Measurements from ENCODE around the gene CHDH.
A peak's percentile ranks its signal among the peaks of the same experiment; 100 is the strongest.

CHDH gene

DNA sequence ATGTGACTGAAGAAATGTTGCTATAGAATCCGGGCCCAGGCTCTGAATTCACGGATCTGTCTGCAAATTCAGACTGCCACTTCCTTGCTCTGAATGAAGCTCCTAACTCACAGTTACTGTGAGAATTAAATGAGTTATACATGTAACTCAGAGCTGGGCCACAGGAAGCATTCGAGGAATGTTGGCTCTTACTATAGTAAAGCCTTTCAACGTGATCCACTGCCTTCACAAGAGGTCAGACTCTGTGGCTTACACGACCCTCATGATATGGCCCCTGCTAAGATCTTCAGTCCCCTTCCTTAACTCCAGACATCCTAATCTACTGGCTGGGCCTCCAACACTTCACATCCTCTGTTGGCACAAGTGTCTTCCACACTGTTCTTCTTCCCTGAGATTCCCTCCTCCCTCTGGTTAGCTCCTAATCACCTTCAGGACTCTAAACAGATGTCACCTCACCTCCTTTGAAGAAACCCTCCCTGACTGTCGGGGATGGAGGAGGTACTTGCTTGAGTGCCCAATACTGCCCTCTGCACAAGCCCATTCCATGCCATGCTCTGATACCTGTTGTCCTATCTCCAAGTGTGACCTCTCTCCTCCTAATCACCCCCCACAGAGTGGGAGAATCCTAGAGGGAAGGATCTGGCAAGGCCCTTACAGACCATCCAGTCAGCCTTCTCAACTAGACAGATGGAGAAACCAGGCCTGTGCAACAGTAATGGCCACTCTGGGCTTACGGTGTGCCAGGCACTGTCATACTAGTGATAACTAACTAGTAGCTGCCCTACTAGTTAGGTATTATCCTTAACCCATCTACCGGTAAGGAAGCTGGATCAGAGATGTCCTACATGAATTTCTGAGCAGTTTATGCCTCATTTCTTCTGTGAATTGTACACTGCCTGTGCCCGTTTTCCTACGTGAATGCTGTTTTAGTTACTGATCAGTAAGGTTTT, 34.5 kb upstream of the CHDH start:
- WGBS (ENCODE audit: extremely low coverage, insufficient coverage, low lambda C conversion rate) = no CpG with 5 or more reads among the region's 10 CpGs
- Histone ChIP-seq H3K27ac (ENCODE audit: low read depth, low read length) (no peak overlapping the region), H2AK5ac (ENCODE audit: low read length) (no peak overlapping the region), H3K27me3 (ENCODE audit: insufficient read depth, low read length, poor library complexity) (no peaks in the 10 kb centered on the region), H3K4ac (ENCODE audit: low read depth, low read length) (no peak overlapping the region), H3K4me3 (ENCODE audit: low read length) (peak overlapping the region; percentile 78), H3K4me1 (ENCODE audit: control insufficient read depth, low read depth, low read length) (peaks cover 9% of the 10 kb centered on the region), H3K79me1 (ENCODE audit: low read length) (peaks cover 6% of the 10 kb centered on the region), H3K79me2 (ENCODE audit: control insufficient read depth, insufficient read depth, low read length) (peaks cover 2% of the 10 kb centered on the region), H3K23ac (ENCODE audit: low read length) (no peak overlapping the region), H4K8ac (ENCODE audit: low read depth, low read length) (no peak overlapping the region), H3K36me3 (ENCODE audit: control insufficient read depth, insufficient read depth, low read length) (peaks cover 1% of the 10 kb centered on the region), H2BK5ac (ENCODE audit: low read length) (no peak overlapping the region), H3K56ac (ENCODE audit: low read length) (peak overlapping the region; percentile 98), H3K4me2 (ENCODE audit: low read length) (peak overlapping the region; percentile 21), H2BK15ac (replicated peaks; ENCODE audit: low read depth) (no peak overlapping the region), H4K5ac (ENCODE audit: low read length) (no peak overlapping the region), H3K9ac (ENCODE audit: low read length) (peak overlapping the region; percentile 96), H2BK120ac (ENCODE audit: low read depth, low read length) (no peak overlapping the region), H3K18ac (ENCODE audit: low read length) (no peak overlapping the region)
- peak; percentile 73 for DNase-seq

DNA sequence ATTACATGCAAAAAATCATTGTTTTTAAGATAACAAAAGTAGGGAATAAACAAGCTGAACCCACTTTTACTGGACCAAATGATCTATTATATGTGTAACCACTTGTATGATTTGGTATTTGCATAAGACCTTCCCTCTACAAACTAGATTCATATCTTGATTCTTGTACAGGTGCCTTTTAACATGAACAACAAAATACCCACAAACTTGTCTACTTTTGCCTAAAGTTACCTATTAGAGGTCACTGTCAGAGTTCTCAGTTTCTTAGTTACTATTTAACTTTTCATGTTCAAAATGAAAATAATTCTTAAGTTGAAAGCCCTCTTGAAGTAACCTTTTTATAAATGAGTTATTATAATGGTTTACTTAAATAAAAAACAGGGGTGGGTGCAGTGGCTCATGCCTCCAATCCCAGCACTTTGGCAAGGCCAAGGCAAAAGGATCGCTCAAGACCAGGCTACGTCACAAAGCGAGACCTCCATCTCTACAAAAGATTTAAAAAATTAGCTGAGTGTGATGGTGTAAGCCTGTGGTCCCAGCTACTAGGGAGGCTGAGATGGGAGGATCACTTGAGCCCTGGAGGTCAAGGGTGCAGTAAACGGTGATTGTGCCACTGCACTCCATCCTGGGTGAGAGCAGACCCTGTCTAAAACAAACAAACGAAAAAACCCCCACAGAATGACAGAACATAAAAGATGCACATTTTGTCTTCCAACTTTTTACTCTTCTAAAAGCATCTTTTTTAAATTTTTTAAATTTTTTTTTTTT, 19.7 kb upstream of the CHDH start:
- no peak overlapping the region for H3K27ac ChIP-seq (ENCODE audit: low read depth, low read length)
- no peaks in the 10 kb centered on the region for H3K79me1 ChIP-seq (ENCODE audit: low read length)
- H3K36me3 ChIP-seq (ENCODE audit: control insufficient read depth, insufficient read depth, low read length) = peaks cover 10% of the 10 kb centered on the region
- no peak overlapping the region for H2AK5ac ChIP-seq (ENCODE audit: low read length)
- H3K4me3 ChIP-seq (ENCODE audit: low read length) = no peak overlapping the region
- no peak overlapping the region for H2BK15ac ChIP-seq (replicated peaks; ENCODE audit: low read depth)
- no peak overlapping the region for H2BK120ac ChIP-seq (ENCODE audit: low read depth, low read length)
- no peak overlapping the region for H3K4ac ChIP-seq (ENCODE audit: low read depth, low read length)
- H3K18ac ChIP-seq (ENCODE audit: low read length) = no peak overlapping the region
- no CpG with 5 or more reads among the region's 5 CpGs for WGBS (ENCODE audit: extremely low coverage, insufficient coverage, low lambda C conversion rate)
- H3K56ac ChIP-seq (ENCODE audit: low read length) = no peak overlapping the region
- no peak overlapping the region for H4K8ac ChIP-seq (ENCODE audit: low read depth, low read length)
- no peaks in the 10 kb centered on the region for H3K79me2 ChIP-seq (ENCODE audit: control insufficient read depth, insufficient read depth, low read length)
- no peaks in the 10 kb centered on the region for H3K27me3 ChIP-seq (ENCODE audit: insufficient read depth, low read length, poor library complexity)
- H2BK5ac ChIP-seq (ENCODE audit: low read length) = no peak overlapping the region
- H3K23ac ChIP-seq (ENCODE audit: low read length) = no peak overlapping the region
- no peak overlapping the region for H3K4me2 ChIP-seq (ENCODE audit: low read length)
- H4K5ac ChIP-seq (ENCODE audit: low read length) = no peak overlapping the region
- no peak for DNase-seq
- H3K9ac ChIP-seq (ENCODE audit: low read length) = no peak overlapping the region
- no peaks in the 10 kb centered on the region for H3K4me1 ChIP-seq (ENCODE audit: control insufficient read depth, low read depth, low read length)

DNA sequence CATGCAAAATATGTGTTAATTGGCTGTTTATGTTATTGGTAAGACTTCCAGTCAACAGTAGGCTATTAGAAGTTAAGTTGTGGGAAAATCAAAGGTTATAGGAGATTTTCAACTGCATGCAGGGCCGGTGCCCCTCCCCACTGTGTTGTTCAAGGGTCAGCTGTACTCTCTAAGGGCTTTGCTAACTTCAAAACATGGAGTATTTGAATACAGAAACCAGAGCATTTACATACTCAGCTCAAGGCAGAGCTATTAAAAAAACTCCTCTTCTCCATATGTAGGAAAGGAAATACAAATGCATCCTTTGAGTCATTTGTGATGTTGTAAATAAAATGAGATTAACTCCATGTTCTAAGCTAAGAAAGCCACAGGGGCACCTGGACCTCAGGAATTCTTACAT, 16.9 kb upstream of the CHDH start:
- Histone ChIP-seq H3K56ac (ENCODE audit: low read length) (no peak overlapping the region), H3K18ac (ENCODE audit: low read length) (no peak overlapping the region), H3K36me3 (ENCODE audit: control insufficient read depth, insufficient read depth, low read length) (peaks cover 3% of the 10 kb centered on the region), H3K9ac (ENCODE audit: low read length) (no peak overlapping the region), H3K4me1 (ENCODE audit: control insufficient read depth, low read depth, low read length) (no peaks in the 10 kb centered on the region), H3K4ac (ENCODE audit: low read depth, low read length) (no peak overlapping the region), H2BK120ac (ENCODE audit: low read depth, low read length) (no peak overlapping the region), H2AK5ac (ENCODE audit: low read length) (no peak overlapping the region), H2BK15ac (replicated peaks; ENCODE audit: low read depth) (no peak overlapping the region), H4K5ac (ENCODE audit: low read length) (no peak overlapping the region), H3K23ac (ENCODE audit: low read length) (no peak overlapping the region), H4K8ac (ENCODE audit: low read depth, low read length) (no peak overlapping the region), H3K79me1 (ENCODE audit: low read length) (no peaks in the 10 kb centered on the region), H3K4me2 (ENCODE audit: low read length) (no peak overlapping the region), H3K27ac (ENCODE audit: low read depth, low read length) (no peak overlapping the region), H3K27me3 (ENCODE audit: insufficient read depth, low read length, poor library complexity) (no peaks in the 10 kb centered on the region), H3K4me3 (ENCODE audit: low read length) (no peak overlapping the region), H3K79me2 (ENCODE audit: control insufficient read depth, insufficient read depth, low read length) (no peaks in the 10 kb centered on the region), H2BK5ac (ENCODE audit: low read length) (no peak overlapping the region)
- no CpG with 5 or more reads among the region's 1 CpG for WGBS (ENCODE audit: extremely low coverage, insufficient coverage, low lambda C conversion rate)
- DNase-seq = no peak

DNA sequence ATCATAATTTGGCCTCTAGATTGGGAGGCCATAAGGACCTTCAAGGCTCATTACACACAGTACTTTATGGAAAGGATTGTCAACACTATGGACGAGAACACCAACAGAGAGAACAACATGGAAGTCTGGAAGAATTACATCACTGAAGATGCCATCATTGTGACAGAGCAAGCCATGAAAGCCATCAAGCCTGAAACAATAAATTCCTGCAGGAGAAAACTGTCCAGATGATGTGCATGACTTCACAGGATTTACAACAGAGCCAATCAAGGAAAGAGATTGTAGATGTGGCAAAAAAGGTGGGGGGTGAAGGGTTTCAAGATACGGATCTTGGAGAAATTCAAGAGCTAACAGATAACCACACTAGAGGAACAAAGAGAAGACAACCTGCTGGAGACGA, 16.0 kb upstream of the CHDH start:
- Histone ChIP-seq H3K56ac (ENCODE audit: low read length) (no peak overlapping the region), H3K4ac (ENCODE audit: low read depth, low read length) (no peak overlapping the region), H3K9ac (ENCODE audit: low read length) (no peak overlapping the region), H2BK5ac (ENCODE audit: low read length) (no peak overlapping the region), H3K4me1 (ENCODE audit: control insufficient read depth, low read depth, low read length) (no peaks in the 10 kb centered on the region), H3K4me2 (ENCODE audit: low read length) (no peak overlapping the region), H4K5ac (ENCODE audit: low read length) (no peak overlapping the region), H4K8ac (ENCODE audit: low read depth, low read length) (no peak overlapping the region), H3K18ac (ENCODE audit: low read length) (no peak overlapping the region), H3K79me1 (ENCODE audit: low read length) (no peaks in the 10 kb centered on the region), H2BK120ac (ENCODE audit: low read depth, low read length) (no peak overlapping the region), H2AK5ac (ENCODE audit: low read length) (no peak overlapping the region), H3K4me3 (ENCODE audit: low read length) (no peak overlapping the region), H3K36me3 (ENCODE audit: control insufficient read depth, insufficient read depth, low read length) (peaks cover 1% of the 10 kb centered on the region), H3K79me2 (ENCODE audit: control insufficient read depth, insufficient read depth, low read length) (no peaks in the 10 kb centered on the region), H3K27ac (ENCODE audit: low read depth, low read length) (no peak overlapping the region), H3K23ac (ENCODE audit: low read length) (no peak overlapping the region), H2BK15ac (replicated peaks; ENCODE audit: low read depth) (no peak overlapping the region), H3K27me3 (ENCODE audit: insufficient read depth, low read length, poor library complexity) (no peaks in the 10 kb centered on the region)
- no CpG with 5 or more reads among the region's 3 CpGs for WGBS (ENCODE audit: extremely low coverage, insufficient coverage, low lambda C conversion rate)
- DNase-seq = no peak

DNA sequence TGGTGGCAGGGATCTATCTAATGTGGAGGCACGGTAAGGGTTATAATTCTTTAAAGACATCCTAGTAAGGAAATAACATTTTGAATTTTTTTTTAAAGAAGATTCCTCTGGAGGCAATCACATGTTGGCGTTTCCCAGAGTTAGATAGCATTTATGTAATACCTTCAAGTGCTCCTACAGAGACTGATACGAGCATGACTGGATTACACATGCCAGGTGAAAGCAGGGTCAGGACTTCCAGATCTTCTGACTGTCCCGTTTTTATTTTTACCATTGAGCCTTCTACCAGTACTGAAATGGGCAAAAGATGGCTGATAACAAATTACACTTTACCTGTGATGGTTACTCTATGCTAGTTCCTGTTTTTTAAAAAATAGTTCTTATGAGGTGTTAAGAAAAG, 14.0 kb upstream of the CHDH start:
- Histone ChIP-seq H3K23ac (ENCODE audit: low read length) (no peak overlapping the region), H4K5ac (ENCODE audit: low read length) (no peak overlapping the region), H3K18ac (ENCODE audit: low read length) (no peak overlapping the region), H3K4me2 (ENCODE audit: low read length) (no peak overlapping the region), H2BK15ac (replicated peaks; ENCODE audit: low read depth) (no peak overlapping the region), H3K4me3 (ENCODE audit: low read length) (no peak overlapping the region), H4K8ac (ENCODE audit: low read depth, low read length) (no peak overlapping the region), H2BK5ac (ENCODE audit: low read length) (no peak overlapping the region), H3K27ac (ENCODE audit: low read depth, low read length) (no peak overlapping the region), H3K9ac (ENCODE audit: low read length) (no peak overlapping the region), H2AK5ac (ENCODE audit: low read length) (no peak overlapping the region), H3K79me2 (ENCODE audit: control insufficient read depth, insufficient read depth, low read length) (no peaks in the 10 kb centered on the region), H3K4me1 (ENCODE audit: control insufficient read depth, low read depth, low read length) (no peaks in the 10 kb centered on the region), H3K56ac (ENCODE audit: low read length) (no peak overlapping the region), H3K79me1 (ENCODE audit: low read length) (no peaks in the 10 kb centered on the region), H3K36me3 (ENCODE audit: control insufficient read depth, insufficient read depth, low read length) (peaks cover 1% of the 10 kb centered on the region), H3K4ac (ENCODE audit: low read depth, low read length) (no peak overlapping the region), H3K27me3 (ENCODE audit: insufficient read depth, low read length, poor library complexity) (no peaks in the 10 kb centered on the region), H2BK120ac (ENCODE audit: low read depth, low read length) (no peak overlapping the region)
- WGBS (ENCODE audit: extremely low coverage, insufficient coverage, low lambda C conversion rate) = no CpG with 5 or more reads among the region's 4 CpGs
- DNase-seq = no peak
